Activated T-cell treated with anti-CD3 and anti-CD28 coated beads, Interleukin-2, amount 50 U/mL, for 72 hours (primary cell): Measurements from ENCODE around the gene TTC3. TPM values are rescaled to one million over a fixed set of nuclear protein-coding genes. Genes with fewer than 3 reads are reported as not detected.

ENCODE experiments used
- ATAC-seq, 2 donors: fragments of 150-1000 bp; cut with Tn5 transposase; replicated peaks in 1 of 2; 2 replicates each; pipeline ENCODE4 v1.10.0; 2021; ENCODE audit warnings: moderate library complexity in 2 of 2, mild to moderate bottlenecking in 1 of 2
- DNase-seq, 2 donors: peaks; one replicate each; pipeline ENCODE4 v3.0.0; 2021 to 2022; ENCODE audit warnings: mixed read lengths in 1 of 2
- H3K27ac Mint-ChIP-seq: one replicate; pipeline ENCODE4 v1.8.0; 2022; ENCODE audit warnings: mild to moderate bottlenecking, moderate library complexity, mixed read lengths
- H3K27me3 Mint-ChIP-seq: one replicate; pipeline ENCODE4 v1.8.0; 2022; ENCODE audit warnings: low read depth, mixed read lengths
- H3K36me3 Mint-ChIP-seq, 2 donors: one replicate each; pipeline ENCODE4 v1.8.0; 2022; ENCODE audit warnings: mixed read lengths in 2 of 2, mild to moderate bottlenecking in 1 of 2; ENCODE audit not compliant: insufficient read depth in 2 of 2
- H3K4me1 Mint-ChIP-seq: one replicate; pipeline ENCODE4 v1.8.0; 2022; ENCODE audit warnings: low read depth, mixed read lengths
- H3K4me3 Mint-ChIP-seq, 2 donors: one replicate each; pipeline ENCODE4 v1.8.0; 2022; ENCODE audit warnings: mild to moderate bottlenecking in 2 of 2, mixed read lengths in 2 of 2, moderate library complexity in 2 of 2
- H3K9me3 Mint-ChIP-seq, 2 donors: one replicate each; pipeline ENCODE4 v1.8.0; 2022; ENCODE audit warnings: mixed read lengths in 2 of 2
- total RNA-seq, 2 donors: library from RNA; stranded (reverse); gene quantifications; one replicate each; pipeline ENCODE4 v1.2.3, GENCODE V29; 2022

The TTC3 gene
- total RNA-seq, 2 donors from 2014 or later = 62.4 to 65.8 TPM

DNA sequence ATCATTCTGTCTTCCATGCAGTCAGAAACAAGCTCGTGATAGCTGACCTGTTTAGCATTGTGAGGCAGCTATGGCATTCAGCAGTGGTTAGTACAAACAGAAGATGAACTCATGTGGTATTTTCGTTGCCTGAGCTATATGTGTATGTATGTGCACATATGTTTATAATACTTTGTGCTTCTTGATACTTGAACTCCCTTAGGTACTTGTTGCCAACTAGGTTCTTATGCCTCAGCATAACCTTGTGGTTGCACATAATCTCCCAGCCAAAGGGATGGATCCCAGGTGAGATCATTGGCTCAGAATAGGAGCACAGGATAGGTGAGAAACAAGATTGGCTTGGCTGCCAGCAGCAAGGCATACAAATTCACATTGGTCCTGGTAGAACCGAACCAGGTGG is 108.0 kb downstream of the TTC3 start:
- ATAC-seq (no peak), DNase-seq (no peak)
- Mint-ChIP-seq H3K4me1 (peaks cover 18% of the 10 kb centered on the region), H3K4me3 (no peak overlapping the region), H3K36me3 (peaks cover 10 to 30% of the 10 kb centered on the region in 2 donors), H3K27me3 (no peaks in the 10 kb centered on the region), H3K27ac (no peak overlapping the region), H3K9me3 (peaks cover 0 to 2% of the 10 kb centered on the region in 2 donors)

DNA sequence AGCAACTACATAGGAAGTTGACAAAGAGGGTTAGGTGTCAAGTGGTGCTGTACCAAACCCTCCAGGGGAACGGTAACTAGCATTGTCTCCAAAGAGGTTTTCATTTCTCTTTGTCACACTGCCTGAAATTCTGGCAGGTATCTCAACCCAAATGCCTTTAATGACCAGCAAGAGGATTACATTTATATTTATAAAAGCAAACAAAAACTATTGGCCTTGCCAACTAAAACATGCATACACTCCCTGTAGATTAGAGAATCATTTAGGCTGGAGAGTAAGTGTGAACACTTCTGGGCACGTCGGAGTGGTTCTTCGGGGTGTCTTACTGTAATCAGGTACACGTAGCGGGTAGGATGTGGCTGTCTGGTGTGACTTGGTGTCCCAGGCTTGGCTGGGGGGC is 109.2 kb downstream of the TTC3 start:
- DNase-seq = no peak
- Mint-ChIP-seq H3K4me3 (no peak overlapping the region), H3K27me3 (no peaks in the 10 kb centered on the region), H3K9me3 (peaks cover 0 to 2% of the 10 kb centered on the region in 2 donors), H3K27ac (no peak overlapping the region), H3K36me3 (peaks cover 10 to 30% of the 10 kb centered on the region in 2 donors), H3K4me1 (peaks cover 19% of the 10 kb centered on the region)
- ATAC-seq = no peak

DNA sequence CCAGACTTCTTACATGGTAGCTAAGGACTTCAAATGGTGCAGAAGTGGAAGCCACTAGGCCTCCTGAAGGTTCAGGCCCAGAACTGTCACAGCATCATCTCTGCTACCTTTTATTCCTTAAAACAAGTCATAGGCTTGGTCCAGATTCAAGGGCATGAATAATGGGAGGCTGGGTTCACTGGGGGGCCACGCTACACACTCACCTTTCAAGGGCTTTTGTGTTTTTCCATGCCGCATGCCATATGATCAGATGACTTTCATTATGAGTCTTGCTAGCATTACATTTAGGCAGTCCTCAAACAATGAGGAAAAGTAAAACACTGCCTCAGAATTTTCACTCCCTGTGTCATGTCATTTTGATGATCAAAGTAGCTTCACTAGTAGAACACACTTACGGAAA is 110.7 kb downstream of the TTC3 start:
- ATAC-seq = peak in 1 of 2 donors; percentile 21
- Mint-ChIP-seq H3K36me3 (peaks cover 8 to 30% of the 10 kb centered on the region in 2 donors), H3K9me3 (peaks cover 0 to 2% of the 10 kb centered on the region in 2 donors), H3K27ac (peak overlapping the region; percentile 59), H3K27me3 (no peaks in the 10 kb centered on the region), H3K4me1 (peaks cover 19% of the 10 kb centered on the region), H3K4me3 (no peak overlapping the region)
- no peak for DNase-seq

DNA sequence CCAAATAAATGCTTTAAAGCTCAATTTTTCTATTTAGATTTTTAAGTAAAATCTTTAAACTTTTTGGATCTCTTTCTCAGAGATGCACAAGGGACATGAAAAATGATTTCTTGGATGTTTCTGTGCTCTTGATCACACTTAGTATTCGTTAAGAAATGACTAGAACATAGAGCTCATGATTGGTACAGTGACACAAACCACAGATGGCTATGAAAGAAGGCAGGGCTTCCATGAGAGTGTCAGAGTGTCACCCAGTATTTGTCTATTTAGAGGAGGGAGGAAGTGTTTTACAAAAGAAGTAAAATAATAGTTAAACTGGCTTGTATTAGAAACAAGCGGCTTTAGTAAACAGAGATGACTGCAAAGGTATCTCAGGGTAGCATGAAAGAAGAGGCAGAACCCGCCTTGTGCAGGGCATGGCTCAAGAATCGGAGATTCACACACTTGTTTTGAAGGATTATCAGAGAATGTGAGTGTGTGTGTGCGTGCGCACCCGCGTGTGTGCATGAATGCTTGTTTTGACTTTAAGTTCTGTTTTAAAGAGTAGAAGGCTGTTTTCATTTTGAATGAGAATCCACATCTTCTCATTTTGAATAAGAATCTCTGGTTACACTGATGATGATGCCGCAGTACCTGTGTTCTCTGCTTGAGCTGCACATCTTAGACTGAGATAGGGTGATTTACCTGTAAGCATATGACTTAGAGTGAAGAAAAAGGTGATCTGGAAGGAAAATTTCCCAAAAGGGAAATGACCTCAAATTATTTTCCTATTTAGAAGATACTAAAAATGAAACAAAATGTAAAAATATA is 111.9 kb downstream of the TTC3 start:
- H3K4me3 Mint-ChIP-seq = peak overlapping the region; percentile 34 to 38
- H3K36me3 Mint-ChIP-seq = peaks cover 9 to 25% of the 10 kb centered on the region in 2 donors
- no peaks in the 10 kb centered on the region for H3K27me3 Mint-ChIP-seq
- ATAC-seq (peak; percentile 77 to 80), DNase-seq (peak; percentile 24 to 40)
- peak overlapping the region; percentile 54 for H3K27ac Mint-ChIP-seq
- peaks cover 19% of the 10 kb centered on the region for H3K4me1 Mint-ChIP-seq
- H3K9me3 Mint-ChIP-seq = peaks cover 0 to 2% of the 10 kb centered on the region in 2 donors

DNA sequence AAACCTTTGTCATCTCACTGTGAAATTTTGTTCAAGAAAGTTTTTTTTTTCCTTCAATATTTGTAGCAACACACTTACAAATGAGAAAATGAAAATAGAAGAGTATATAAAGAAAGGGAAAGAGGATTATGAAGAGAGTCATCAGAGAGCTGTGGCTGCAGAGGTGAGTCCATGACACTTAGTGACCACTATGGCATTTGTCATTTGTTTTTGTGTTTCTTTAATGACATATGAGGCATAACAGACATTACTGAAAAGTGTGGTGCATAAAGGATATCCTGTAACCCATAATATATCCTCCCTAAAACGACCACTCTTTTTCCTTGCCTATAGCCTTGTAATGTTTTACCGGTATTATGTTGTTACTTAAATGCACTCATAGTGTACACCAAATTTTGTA is 113.9 kb downstream of the TTC3 start:
- Mint-ChIP-seq H3K4me3 (peak overlapping the region in 1 of 2 donors; percentile 45), H3K36me3 (peaks cover 9 to 24% of the 10 kb centered on the region in 2 donors), H3K27ac (peak overlapping the region; percentile 87), H3K9me3 (peaks cover 0 to 2% of the 10 kb centered on the region in 2 donors), H3K4me1 (peaks cover 19% of the 10 kb centered on the region), H3K27me3 (no peaks in the 10 kb centered on the region)
- peak; percentile 22 to 58 for ATAC-seq
- no peak for DNase-seq

DNA sequence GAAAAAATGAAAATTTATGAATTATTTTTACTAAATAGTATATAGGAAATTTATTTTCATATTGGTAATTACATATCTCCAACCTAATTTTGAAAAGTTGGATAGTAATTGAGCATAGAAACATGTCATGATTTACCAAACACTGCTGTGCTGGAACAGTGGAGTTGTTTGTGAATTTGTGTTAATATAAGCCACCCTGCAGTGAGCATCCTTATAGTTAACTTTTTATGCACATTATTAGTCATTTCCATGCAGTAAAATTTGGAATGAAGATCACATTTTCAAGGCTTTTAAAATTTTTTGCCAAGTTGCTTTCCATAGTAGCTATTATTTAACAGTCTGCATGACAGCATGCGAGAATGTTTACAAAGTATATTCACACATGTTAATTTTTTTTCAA is 115.8 kb downstream of the TTC3 start:
- Mint-ChIP-seq H3K27ac (no peak overlapping the region), H3K4me3 (no peak overlapping the region), H3K27me3 (no peaks in the 10 kb centered on the region), H3K9me3 (no peaks in the 10 kb centered on the region), H3K4me1 (peaks cover 14% of the 10 kb centered on the region), H3K36me3 (peaks cover 3 to 22% of the 10 kb centered on the region in 2 donors)
- ATAC-seq (no peak), DNase-seq (no peak)

DNA sequence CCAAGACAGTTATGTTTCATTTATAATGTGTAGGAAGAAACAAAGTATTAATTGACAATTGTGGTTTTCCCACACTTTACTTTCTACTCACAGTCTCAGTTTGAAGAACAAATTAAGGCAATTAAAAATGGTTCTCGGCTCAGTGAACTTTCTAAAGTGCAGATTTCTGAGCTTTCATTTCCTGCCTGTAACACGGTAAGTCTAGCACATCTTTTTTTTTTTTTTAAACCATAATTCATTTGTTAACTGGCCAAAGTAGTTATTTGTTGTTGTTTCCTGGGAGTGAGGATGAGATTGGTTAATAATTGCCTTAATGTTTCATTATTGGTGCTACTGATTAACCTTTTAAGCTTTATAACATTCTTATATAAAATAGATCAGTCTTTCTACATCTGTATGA is 119.0 kb downstream of the TTC3 start:
- Mint-ChIP-seq H3K36me3 (peaks cover 5 to 25% of the 10 kb centered on the region in 2 donors), H3K27ac (peak overlapping the region; percentile 46), H3K9me3 (no peaks in the 10 kb centered on the region), H3K27me3 (no peaks in the 10 kb centered on the region), H3K4me1 (no peaks in the 10 kb centered on the region), H3K4me3 (no peak overlapping the region)
- ATAC-seq (no peak), DNase-seq (no peak)

DNA sequence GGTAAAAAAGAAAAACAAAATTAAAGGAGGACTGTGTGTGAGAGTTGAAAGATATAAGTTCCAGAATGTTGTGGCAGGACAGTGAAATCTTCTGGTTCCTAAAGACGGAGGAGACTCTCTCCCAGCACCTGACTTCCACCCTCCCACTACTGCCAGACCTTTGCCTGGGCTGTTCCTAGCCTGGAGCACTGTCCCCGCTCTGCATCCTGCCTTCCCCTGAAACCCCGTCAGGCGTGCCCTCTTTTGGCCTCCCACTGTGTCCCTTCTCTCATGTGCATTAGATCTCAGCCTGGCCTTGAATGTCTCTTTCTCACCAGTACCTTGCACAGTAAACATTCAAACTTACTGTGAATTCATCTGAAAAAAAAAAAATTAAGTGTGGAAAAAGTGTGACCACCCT is 120.0 kb downstream of the TTC3 start:
- H3K27me3 Mint-ChIP-seq = no peaks in the 10 kb centered on the region
- H3K36me3 Mint-ChIP-seq = peaks cover 7 to 23% of the 10 kb centered on the region in 2 donors
- H3K9me3 Mint-ChIP-seq = no peaks in the 10 kb centered on the region
- DNase-seq (no peak), ATAC-seq (no peak)
- H3K4me1 Mint-ChIP-seq = no peaks in the 10 kb centered on the region
- H3K27ac Mint-ChIP-seq = peak overlapping the region; percentile 60
- H3K4me3 Mint-ChIP-seq = no peak overlapping the region

DNA sequence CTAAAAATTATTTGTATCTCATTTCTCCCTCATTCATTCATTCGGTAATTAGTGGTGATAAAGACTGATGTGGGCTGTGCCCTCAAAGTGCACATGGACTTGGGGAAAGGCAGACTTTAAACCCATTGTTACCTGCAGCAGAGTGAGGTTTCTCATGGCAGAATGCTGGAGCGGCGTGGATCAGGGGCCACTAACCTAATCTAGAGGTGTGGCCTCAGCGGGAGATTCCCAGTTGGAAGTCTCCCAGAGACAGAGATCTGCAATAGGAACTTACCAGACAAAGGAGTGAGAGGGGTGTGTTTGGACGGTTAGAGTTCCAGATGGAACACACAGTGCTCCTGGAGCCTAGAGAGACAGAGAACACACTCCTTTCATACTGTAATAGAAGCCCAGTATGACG is 120.6 kb downstream of the TTC3 start:
- H3K27ac Mint-ChIP-seq = peak overlapping the region; percentile 33
- ATAC-seq (no peak), DNase-seq (no peak)
- H3K36me3 Mint-ChIP-seq = peaks cover 5 to 19% of the 10 kb centered on the region in 2 donors
- H3K4me3 Mint-ChIP-seq = no peak overlapping the region
- no peaks in the 10 kb centered on the region for H3K27me3 Mint-ChIP-seq
- no peaks in the 10 kb centered on the region for H3K4me1 Mint-ChIP-seq
- H3K9me3 Mint-ChIP-seq = no peaks in the 10 kb centered on the region

DNA sequence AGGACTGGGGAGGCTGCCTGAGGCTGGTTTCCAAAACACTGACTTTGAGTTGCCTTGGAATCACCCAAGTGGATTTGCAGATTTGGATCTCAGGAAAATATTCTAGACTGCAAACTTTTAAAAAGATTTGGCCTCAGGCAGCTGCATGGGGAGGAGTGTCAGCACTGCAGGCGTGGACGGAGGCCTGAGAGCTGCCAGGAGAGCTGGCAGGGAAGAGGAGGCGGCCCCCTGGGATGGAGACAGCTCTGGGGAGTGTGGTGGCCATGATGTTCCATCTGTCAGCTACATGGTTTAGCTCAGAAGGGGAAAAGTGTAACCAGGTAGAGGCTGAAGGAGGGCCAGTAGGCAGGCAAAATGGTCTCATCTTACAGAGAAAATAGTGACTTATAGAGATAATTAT is 122.0 kb downstream of the TTC3 start:
- H3K27ac Mint-ChIP-seq = no peak overlapping the region
- ATAC-seq = no peak

DNA sequence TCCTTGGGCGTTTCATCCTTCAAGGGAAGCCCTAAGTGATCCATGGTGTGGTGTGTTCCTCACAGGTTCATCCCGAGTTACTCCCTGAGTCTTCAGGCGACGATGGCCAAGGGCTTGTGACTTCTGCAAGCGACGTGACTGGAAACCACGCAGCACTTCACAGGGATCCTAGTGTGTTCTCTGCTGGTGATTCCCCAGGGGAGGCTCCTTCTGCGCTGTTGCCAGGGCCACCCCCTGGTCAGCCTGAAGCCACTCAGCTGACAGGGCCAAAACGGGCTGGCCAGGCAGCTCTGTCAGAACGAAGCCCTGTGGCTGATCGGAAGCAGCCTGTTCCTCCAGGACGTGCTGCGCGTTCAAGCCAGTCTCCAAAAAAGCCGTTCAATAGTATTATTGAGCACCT is 122.6 kb downstream of the TTC3 start:
- H3K36me3 Mint-ChIP-seq = peaks cover 4 to 17% of the 10 kb centered on the region in 2 donors
- no peak overlapping the region for H3K4me3 Mint-ChIP-seq
- H3K4me1 Mint-ChIP-seq = no peaks in the 10 kb centered on the region
- DNase-seq (no peak), ATAC-seq (no peak)
- no peak overlapping the region for H3K27ac Mint-ChIP-seq
- H3K27me3 Mint-ChIP-seq = no peaks in the 10 kb centered on the region
- no peaks in the 10 kb centered on the region for H3K9me3 Mint-ChIP-seq

More for the DNA sequence above, 122.0 kb downstream of the TTC3 start:
- H3K4me1 Mint-ChIP-seq = no peaks in the 10 kb centered on the region
- no peak overlapping the region for H3K4me3 Mint-ChIP-seq
- DNase-seq = no peak
- H3K27me3 Mint-ChIP-seq = no peaks in the 10 kb centered on the region
- H3K36me3 Mint-ChIP-seq = peaks cover 4 to 17% of the 10 kb centered on the region in 2 donors
- H3K9me3 Mint-ChIP-seq = no peaks in the 10 kb centered on the region

DNA sequence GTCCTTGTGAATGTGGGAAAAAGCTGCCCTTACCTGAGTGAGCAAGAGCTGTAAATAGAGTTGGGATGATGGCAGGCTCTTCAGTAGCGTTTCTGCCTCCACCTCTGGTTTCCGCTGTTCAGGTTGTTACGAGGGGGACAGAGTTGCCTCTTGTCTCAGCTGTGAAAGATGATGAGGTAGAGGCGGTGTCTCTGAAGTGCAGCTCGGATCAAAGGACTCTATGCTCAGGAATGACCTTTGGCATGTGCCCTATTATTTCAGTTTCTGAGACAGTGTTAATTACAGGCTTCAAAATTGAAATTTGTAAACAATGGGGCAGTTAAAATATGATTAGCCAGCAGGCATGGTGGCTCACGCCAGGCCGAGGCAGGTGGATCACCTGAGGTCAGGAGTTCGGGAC is 123.8 kb downstream of the TTC3 start:
- no peaks in the 10 kb centered on the region for H3K4me1 Mint-ChIP-seq
- no peak overlapping the region for H3K4me3 Mint-ChIP-seq
- no peaks in the 10 kb centered on the region for H3K9me3 Mint-ChIP-seq
- no peaks in the 10 kb centered on the region for H3K27me3 Mint-ChIP-seq
- peaks cover 4 to 18% of the 10 kb centered on the region in 2 donors for H3K36me3 Mint-ChIP-seq
- ATAC-seq (no peak), DNase-seq (no peak)
- no peak overlapping the region for H3K27ac Mint-ChIP-seq

DNA sequence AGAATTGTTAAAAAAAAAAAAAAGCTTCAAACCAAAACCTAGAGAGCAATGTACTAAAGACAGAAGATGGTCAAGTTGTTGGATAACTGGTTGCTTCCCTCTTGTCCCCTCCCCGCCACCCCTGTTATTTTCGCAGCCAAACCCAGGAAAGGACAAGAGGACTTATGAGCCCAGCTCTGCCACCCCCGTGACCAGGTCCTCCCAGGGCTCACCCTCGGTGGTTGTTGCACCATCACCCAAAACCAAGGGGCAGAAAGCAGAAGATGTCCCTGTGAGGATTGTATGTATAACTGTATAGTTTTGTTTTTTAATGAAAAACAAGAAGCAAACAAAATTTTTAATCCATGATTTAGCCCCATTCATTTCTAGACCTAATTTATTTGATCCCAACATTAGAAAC is 124.7 kb downstream of the TTC3 start:
- no peaks in the 10 kb centered on the region for H3K9me3 Mint-ChIP-seq
- DNase-seq (no peak), ATAC-seq (no peak)
- H3K27ac Mint-ChIP-seq = no peak overlapping the region
- peaks cover 4 to 17% of the 10 kb centered on the region in 2 donors for H3K36me3 Mint-ChIP-seq
- H3K4me1 Mint-ChIP-seq = no peaks in the 10 kb centered on the region
- H3K4me3 Mint-ChIP-seq = no peak overlapping the region
- no peaks in the 10 kb centered on the region for H3K27me3 Mint-ChIP-seq
